Heart left ventricle (tissue), 13 donors: ENCODE results near the gene RACGAP1.

ENCODE experiments used
- POLR2A ChIP-seq, 2 donors: fragments of 450-650 bp; IDR thresholded peaks; one replicate each; pipeline ENCODE4 v1.6.1; 2017; ENCODE audit warnings: antibody characterized with exemption in 2 of 2, mild to moderate bottlenecking in 2 of 2, moderate library complexity in 2 of 2
- TF ChIP-seq, protein P1 (sequence below), 12 donors: fragments of 200-600 bp; sonication (generic) in 4 of 12; IDR thresholded peaks; one replicate each; pipeline versions ENCODE4 v1.5.0 to v1.8.0; 2018 to 2022; ENCODE audit warnings: antibody characterized with exemption in 12 of 12, mild to moderate bottlenecking in 5 of 12
- donor health status: ischemic (EF 13 %, LVEDD 7.1; RV severe dilation, severe dysfunction).
- donor health status: DM: no; HTN: yes; CAD: no.
- donor health status: DM: no; HTN: no; CAD: no.
- donor health status: ischemic (EF 25% LVEDD 6.9; RV normal size, moderate dysfunction).
- donor health status: ischemic (EF 25% LVEDD 5.7; RV mildly dilated, moderate dysfunction).
- donor health status: ischemic (EF 35%, LVEDD 5.7; RV mildly dilated, moderate dysfunction).
- donor health status: nonischemic (EF 11% LVEDD 7.7; RV severe dilation, severe dysfunction).
- donor health status: DM: yes; HTN: yes; CAD: no.
- donor health status: PGD.
- donor health status: ischemic (EF 29% LVEDD 5.4; RV normal size, mild dysfunction).
- donor health status: nonischemic (EF 23%, LVEDD 6.1; RV moderate dilation, normal function).

DNA sequence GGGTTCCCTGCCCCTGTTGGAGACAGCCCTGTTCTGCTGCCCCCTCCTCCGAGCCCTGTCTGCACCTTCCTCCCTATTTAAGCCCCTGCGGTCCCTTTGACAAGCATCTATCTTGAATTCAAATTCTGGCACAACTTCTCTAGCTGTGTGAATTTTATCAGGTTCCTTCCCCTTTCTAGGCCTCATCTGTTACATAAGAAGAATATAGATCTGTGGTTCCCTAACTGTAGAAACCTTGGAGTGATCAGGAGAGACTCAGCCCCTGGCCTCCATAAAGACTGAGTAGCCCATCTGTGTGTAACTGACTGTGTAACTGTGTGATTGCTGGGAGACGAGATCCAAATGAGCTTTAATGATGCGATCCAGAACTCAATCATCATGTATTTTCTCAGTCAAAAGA lies 13.0 kb upstream of the RACGAP1 start:
- TF ChIP-seq, protein P1, sequence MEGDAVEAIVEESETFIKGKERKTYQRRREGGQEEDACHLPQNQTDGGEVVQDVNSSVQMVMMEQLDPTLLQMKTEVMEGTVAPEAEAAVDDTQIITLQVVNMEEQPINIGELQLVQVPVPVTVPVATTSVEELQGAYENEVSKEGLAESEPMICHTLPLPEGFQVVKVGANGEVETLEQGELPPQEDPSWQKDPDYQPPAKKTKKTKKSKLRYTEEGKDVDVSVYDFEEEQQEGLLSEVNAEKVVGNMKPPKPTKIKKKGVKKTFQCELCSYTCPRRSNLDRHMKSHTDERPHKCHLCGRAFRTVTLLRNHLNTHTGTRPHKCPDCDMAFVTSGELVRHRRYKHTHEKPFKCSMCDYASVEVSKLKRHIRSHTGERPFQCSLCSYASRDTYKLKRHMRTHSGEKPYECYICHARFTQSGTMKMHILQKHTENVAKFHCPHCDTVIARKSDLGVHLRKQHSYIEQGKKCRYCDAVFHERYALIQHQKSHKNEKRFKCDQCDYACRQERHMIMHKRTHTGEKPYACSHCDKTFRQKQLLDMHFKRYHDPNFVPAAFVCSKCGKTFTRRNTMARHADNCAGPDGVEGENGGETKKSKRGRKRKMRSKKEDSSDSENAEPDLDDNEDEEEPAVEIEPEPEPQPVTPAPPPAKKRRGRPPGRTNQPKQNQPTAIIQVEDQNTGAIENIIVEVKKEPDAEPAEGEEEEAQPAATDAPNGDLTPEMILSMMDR (IDR thresholded peaks at IDR 0.05) = no peak
- TF ChIP-seq POLR2A (IDR thresholded peaks at IDR 0.05) = no peak
